ENCODE measurements around the gene PLSCR3. TPM values are rescaled to one million over a fixed set of nuclear protein-coding genes. Genes with fewer than 3 reads are reported as not detected.

Gene PLSCR3
- total RNA-seq, 1 experiment from 2014 or later = 43.8 TPM

- ATAC-seq = no peak
- RAD21 ChIA-PET (ENCODE audit: low non-redundant PET in 1 of 2, low total read pairs in 2 of 2, uncharacterized antibody in 2 of 2, unreplicated experiment in 2 of 2) = no interaction called here
- CTCF ChIA-PET = interaction anchor here (2.2 kb wide), 1 partner anchor 14 kb away, joined by 6 read pairs; the partner anchor contains the start of gene NEURL4
- Histone ChIP-seq H3K36me3 (ENCODE audit: control insufficient read depth in 1 of 2, insufficient read depth in 2 of 2, low read length in 2 of 2) (no peaks in the 10 kb centered on the region), H3K9ac (ENCODE audit: low read length) (no peak overlapping the region), H3K9me2 (ENCODE audit: insufficient read depth) (no peaks in the 10 kb centered on the region), H3K79me2 (ENCODE audit: insufficient read depth, low read length) (no peaks in the 10 kb centered on the region; the same call in 1 of the 2 replicates), H3K27me3 (ENCODE audit: insufficient read depth, low read length) (no peaks in the 10 kb centered on the region), H2AFZ (ENCODE audit: low read depth, low read length, poor library complexity, severe bottlenecking) (no peak overlapping the region), H3K9me3 (ENCODE audit: control insufficient read depth in 1 of 2, insufficient read depth in 1 of 2, low read depth in 1 of 2, low read length in 2 of 2) (no peaks in the 10 kb centered on the region), H3K27ac (ENCODE audit: low read depth, low read length) (no peak overlapping the region), H3K4me1 (ENCODE audit: control insufficient read depth in 1 of 2, insufficient read depth in 2 of 2, low read length in 2 of 2) (no peaks in the 10 kb centered on the region; a peak in 1 of 4 replicates), H4K20me1 (ENCODE audit: insufficient read depth) (no peaks in the 10 kb centered on the region), H3K4me2 (ENCODE audit: low read length) (no peak overlapping the region), H3K4me3 (replicated peaks in 1 of 2; ENCODE audit: low read depth in 1 of 2, low read length in 2 of 2) (no peak overlapping the region)
- DNase-seq (ENCODE audit: low read depth, low spot score) = no peak
- POLR2A ChIA-PET = interaction anchor here (1.0 kb wide), 1 partner anchor 14 kb away, joined by 3 read pairs; the partner anchor contains the start of gene NEURL4
- no TSS peak for BruUV-seq (replicated peaks)
- intact Hi-C loops (cut with micrococcal nuclease) = no loop called here
- TF ChIP-seq FOSL1 (IDR thresholded peaks at IDR 0.05; ENCODE audit: low read depth) (no peak), CEBPB (IDR thresholded peaks at IDR 0.05; ENCODE audit: low read depth) (no peak), CTCF (IDR thresholded peaks at IDR 0.05 in 2 of 3, conservative IDR thresholded peaks at IDR 0.05 in 1 of 3; ENCODE audit: borderline replicate concordance in 1 of 3, insufficient read depth in 1 of 3, low read depth in 2 of 3, low read length in 2 of 3) (no peak), ZNF274 (IDR thresholded peaks at IDR 0.05; ENCODE audit: low read depth, low read length) (no peak), REST (IDR thresholded peaks at IDR 0.05; ENCODE audit: low read depth) (no peak), POLR2A (IDR thresholded peaks at IDR 0.05; ENCODE audit: borderline replicate concordance, extremely low read depth, insufficient read depth, insufficient read length) (no peak), YY1 (IDR thresholded peaks at IDR 0.05; ENCODE audit: extremely low read depth, insufficient replicate concordance, low read depth, low read length) (no peak)
Observed at GRCh38 chr17:7343250-7343649, 51.1 kb downstream of the PLSCR3 start.
